GM12873 (cell line): ENCODE data around the gene ECSIT.

ENCODE experiments used
- TF ChIP-seq, protein P1 (sequence below): IDR thresholded peaks from 2 replicates; pipeline ENCODE4 v1.5.1; 2012; ENCODE audit warnings: low read depth, mild to moderate bottlenecking, moderate library complexity, low read length, control low read depth; ENCODE audit not compliant: insufficient read depth; ENCODE audit errors: missing control alignments

The ECSIT gene

DNA sequence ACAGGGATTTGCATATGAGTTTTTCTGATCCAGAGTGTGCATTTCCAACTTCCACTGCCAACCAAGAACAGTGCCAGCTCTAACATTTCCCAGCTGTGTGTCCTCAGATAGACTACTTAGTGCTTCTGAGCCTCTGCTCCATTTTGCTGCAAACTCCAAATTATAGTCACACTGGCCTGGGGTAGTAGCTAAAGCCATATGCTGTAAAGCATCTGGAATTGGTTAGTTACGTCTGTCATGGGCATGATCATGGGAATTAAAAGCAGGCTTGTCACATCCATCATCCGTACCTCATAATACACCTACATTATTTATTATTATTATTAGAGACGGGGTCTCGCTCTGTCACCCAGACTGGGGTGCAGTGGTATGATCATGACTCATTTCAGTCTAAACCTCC lies 55.2 kb downstream of the ECSIT start:
- TF ChIP-seq, protein P1, sequence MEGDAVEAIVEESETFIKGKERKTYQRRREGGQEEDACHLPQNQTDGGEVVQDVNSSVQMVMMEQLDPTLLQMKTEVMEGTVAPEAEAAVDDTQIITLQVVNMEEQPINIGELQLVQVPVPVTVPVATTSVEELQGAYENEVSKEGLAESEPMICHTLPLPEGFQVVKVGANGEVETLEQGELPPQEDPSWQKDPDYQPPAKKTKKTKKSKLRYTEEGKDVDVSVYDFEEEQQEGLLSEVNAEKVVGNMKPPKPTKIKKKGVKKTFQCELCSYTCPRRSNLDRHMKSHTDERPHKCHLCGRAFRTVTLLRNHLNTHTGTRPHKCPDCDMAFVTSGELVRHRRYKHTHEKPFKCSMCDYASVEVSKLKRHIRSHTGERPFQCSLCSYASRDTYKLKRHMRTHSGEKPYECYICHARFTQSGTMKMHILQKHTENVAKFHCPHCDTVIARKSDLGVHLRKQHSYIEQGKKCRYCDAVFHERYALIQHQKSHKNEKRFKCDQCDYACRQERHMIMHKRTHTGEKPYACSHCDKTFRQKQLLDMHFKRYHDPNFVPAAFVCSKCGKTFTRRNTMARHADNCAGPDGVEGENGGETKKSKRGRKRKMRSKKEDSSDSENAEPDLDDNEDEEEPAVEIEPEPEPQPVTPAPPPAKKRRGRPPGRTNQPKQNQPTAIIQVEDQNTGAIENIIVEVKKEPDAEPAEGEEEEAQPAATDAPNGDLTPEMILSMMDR: no peak

DNA sequence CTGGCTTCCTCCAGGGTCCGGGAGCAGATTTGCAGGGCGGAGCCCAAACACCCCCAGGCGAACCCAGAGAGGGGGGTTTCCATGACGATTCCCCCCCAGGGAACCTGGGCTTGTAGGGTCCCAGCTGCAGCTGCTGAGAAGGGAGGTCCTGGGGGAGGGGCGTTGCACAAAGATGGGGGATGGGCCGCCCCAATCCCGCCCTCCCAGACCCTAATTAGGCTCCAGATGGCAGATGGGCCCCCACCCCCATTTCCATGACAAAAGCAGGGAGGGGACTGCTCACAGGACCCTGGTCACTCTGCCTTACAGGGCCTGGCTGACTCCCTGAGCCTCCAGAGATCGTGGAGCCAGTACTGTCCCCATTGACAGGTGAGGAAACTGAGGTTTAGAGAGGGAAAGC lies 63.3 kb downstream of the ECSIT start:
- TF ChIP-seq, protein P1: no peak

DNA sequence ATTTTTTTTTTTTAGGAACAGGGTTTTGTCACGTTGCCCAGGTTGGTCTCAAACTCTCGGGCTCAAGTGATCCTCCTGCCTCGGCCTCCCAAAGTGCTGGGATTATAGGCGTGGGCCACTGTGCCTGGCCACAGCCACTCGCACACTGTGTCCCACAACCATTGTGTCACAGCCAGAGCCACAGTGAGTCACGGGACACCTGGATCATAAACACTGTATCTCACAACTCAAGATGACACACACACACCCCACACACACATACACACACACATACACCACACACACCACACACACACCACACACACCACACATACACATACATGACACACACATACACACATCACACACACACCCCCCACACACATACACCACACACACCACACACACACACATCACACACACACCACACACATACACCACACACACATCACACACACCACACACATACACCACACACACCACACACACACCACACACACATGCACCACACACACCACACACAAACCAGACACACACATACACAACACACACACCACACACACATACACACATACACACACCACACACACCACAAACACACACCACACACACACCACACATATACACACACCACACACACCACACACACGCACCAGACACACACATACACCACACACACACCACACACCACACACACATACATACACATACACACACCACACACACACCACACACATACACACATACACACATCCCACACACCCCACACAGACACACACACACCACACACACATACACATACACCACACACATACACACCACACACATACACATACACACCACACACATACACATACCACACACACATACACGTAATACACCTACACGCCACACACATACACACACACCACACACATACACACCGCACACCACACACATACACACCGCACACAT lies 64.3 kb downstream of the ECSIT start:
- TF ChIP-seq, protein P1: no peak

DNA sequence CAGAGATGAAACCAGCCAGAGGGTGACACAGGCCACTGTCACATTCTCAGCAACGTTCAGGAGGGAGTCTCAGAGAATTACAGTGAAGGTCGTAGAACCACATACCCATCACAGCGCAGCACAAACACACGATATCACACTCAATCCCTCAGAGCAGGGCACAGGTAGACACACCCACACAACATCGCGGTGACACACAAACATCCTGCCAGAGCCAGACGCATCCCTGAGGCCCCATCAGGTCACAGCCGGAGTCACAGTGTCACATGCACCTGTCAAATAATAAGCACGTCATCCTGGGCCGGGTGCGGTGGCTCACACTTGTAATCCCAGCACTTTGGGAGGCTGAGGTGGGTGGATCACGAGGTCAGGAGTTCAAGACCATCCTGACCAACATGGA lies 65.5 kb downstream of the ECSIT start:
- TF ChIP-seq, protein P1: no peak

DNA sequence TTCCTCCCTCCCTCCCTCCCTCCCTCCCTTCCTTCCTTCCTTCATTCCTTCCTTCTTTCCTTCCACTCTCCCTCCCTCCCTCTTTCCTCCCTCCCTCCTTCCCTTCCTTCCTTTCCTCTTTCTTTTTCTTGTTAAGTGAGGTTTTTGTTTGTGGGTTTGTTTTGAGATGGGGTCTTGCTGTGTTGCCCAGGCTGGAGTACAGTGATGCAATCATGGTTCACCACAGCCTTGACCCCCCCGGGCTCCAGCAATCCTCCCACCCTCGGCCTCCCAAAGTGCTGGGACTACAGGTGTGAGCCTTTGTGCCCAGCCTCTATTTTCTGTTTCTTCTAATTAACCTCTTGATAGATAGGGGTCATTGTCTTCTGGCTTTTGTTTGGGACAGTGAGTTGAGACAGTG lies 67.5 kb downstream of the ECSIT start:
- TF ChIP-seq, protein P1: no peak

DNA sequence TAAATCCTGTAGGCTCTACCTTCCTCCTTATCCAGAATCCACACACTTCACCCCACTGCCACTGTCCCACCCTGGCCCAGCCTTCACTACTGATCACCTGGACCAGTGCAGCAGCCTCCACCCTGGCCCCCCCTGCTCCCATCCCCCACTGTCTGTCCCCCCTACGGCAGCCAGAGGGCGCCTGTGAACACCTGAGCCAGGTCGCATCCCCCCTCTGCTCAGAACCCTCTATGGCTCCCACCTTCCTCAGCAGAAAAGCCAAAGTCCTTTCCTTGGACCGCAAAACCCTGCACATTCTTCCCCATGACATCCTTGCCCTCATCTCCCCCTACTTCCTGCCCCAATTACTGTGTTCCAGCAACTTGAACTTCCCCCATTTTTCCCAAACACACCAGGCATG lies 68.7 kb downstream of the ECSIT start:
- TF ChIP-seq, protein P1: peak; percentile 55

DNA sequence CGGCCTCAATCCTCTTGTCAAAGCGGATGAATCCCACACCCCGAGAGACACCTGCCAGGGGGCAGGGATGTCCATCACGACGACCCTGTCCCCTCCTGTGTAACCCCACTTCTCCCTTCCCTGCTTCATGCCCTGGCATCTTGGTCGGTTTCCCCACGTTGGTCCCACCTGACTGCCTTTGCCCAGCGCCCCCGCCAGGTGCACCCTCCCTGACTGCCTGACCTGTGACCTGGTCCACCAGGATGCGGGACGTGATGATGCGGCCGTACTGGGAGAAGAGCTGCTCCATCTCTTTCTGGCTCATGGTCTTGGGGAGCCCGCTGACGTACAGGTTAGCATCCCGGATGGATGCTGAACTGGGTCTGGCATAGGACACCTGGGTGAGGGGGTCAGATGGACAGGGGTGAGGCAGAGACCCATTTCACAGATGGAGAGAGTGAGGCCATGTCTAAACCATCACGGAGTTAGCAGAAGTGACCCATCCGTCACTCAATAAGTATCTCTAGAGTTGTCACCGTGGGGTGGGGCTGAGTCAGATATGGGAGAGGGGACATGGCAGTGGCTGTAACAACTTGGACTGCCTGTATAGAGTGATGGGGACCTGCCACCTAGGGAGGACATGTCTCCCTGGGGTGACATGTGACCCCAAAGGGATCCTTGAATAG lies 70.6 kb downstream of the ECSIT start:
- TF ChIP-seq, protein P1: no peak
